Activated CD4-positive, alpha-beta T cell treated with anti-CD3 and anti-CD28 coated beads for 4 hours (primary cell): Measurements from ENCODE around the gene RAB6A.
"Not testable (repeated sequence)": the region's sequence is repeated elsewhere in the genome, so short reads cannot be mapped to it uniquely, and the experiment has no call there.

Source experiments
- DNase-seq, 2 donors: peaks; one replicate each; pipeline ENCODE4 v3.0.0-alpha.2; 2020

Gene RAB6A

GRCh38 chr11:73761403-73761945 is 600 bp upstream of the RAB6A start:
- no peak for DNase-seq

GRCh38 chr11:73760135-73760678 is 667 bp downstream of the RAB6A start:
- peak; percentile 3 to 5 for DNase-seq

- no peak for DNase-seq
Measured at GRCh38 chr11:73759610-73760134, 1.2 kb downstream of the RAB6A start.

- no peak for DNase-seq
Measured at GRCh38 chr11:73758451-73758850, 2.4 kb downstream of the RAB6A start.

GRCh38 chr11:73757598-73757997 is 3.3 kb downstream of the RAB6A start:
- no peak for DNase-seq

- DNase-seq: no peak
Measured at GRCh38 chr11:73755670-73756069, 5.2 kb downstream of the RAB6A start.

- DNase-seq: no peak
Measured at GRCh38 chr11:73753938-73754337, 6.9 kb downstream of the RAB6A start.

- no peak for DNase-seq
Measured at GRCh38 chr11:73752903-73753302, 8.0 kb downstream of the RAB6A start.

GRCh38 chr11:73752216-73752867 is 8.5 kb downstream of the RAB6A start:
- no peak for DNase-seq

- DNase-seq: not testable (repeated sequence)
Measured at GRCh38 chr11:73750862-73751261, 10.0 kb downstream of the RAB6A start.

- DNase-seq: no peak
Measured at GRCh38 chr11:73750228-73750627, 10.6 kb downstream of the RAB6A start.

- no peak for DNase-seq
Measured at GRCh38 chr11:73749118-73749517, 11.8 kb downstream of the RAB6A start.

GRCh38 chr11:73748300-73748699 is 12.6 kb downstream of the RAB6A start:
- no peak for DNase-seq

GRCh38 chr11:73747762-73748161 is 13.1 kb downstream of the RAB6A start:
- DNase-seq: no peak

- DNase-seq: no peak
Measured at GRCh38 chr11:73746701-73747100, 14.2 kb downstream of the RAB6A start.

GRCh38 chr11:73743045-73743444 is 17.8 kb downstream of the RAB6A start:
- no peak for DNase-seq

GRCh38 chr11:73735959-73736358 is 24.9 kb downstream of the RAB6A start:
- not testable (repeated sequence) for DNase-seq

- no peak for DNase-seq
Measured at GRCh38 chr11:73734993-73735392, 25.9 kb downstream of the RAB6A start.

- not testable (repeated sequence) for DNase-seq
Measured at GRCh38 chr11:73734011-73734410, 26.9 kb downstream of the RAB6A start.

- not testable (repeated sequence) for DNase-seq
Measured at GRCh38 chr11:73732936-73733335, 27.9 kb downstream of the RAB6A start.

GRCh38 chr11:73729594-73730206 is 31.2 kb downstream of the RAB6A start:
- no peak for DNase-seq

GRCh38 chr11:73728000-73728399 is 32.9 kb downstream of the RAB6A start:
- no peak for DNase-seq

- DNase-seq: no peak
Measured at GRCh38 chr11:73726825-73727224, 34.0 kb downstream of the RAB6A start.

GRCh38 chr11:73717136-73717535 is 43.7 kb downstream of the RAB6A start:
- no peak for DNase-seq
